Breast epithelium (tissue), 3 donors: ENCODE data around the gene MYBPC1.

Source experiments
- CTCF ChIP-seq, 3 donors: fragments of 450-650 bp; IDR thresholded peaks; one replicate each; pipeline ENCODE4 v1.5.1; 2016 to 2017; ENCODE audit warnings: antibody characterized with exemption in 3 of 3, mild to moderate bottlenecking in 3 of 3, moderate library complexity in 3 of 3
- POLR2A ChIP-seq: fragments of 450-650 bp; IDR thresholded peaks from one replicate; pipeline ENCODE4 v1.6.1; 2016; ENCODE audit warnings: antibody characterized with exemption, mild to moderate bottlenecking, moderate library complexity
- POLR2AphosphoS5 ChIP-seq, 3 donors: sonication (generic); formaldehyde crosslinking; IDR thresholded peaks; one replicate each; pipeline ENCODE4 v1.6.1; 2017; ENCODE audit warnings: antibody characterized with exemption in 3 of 3

DNA sequence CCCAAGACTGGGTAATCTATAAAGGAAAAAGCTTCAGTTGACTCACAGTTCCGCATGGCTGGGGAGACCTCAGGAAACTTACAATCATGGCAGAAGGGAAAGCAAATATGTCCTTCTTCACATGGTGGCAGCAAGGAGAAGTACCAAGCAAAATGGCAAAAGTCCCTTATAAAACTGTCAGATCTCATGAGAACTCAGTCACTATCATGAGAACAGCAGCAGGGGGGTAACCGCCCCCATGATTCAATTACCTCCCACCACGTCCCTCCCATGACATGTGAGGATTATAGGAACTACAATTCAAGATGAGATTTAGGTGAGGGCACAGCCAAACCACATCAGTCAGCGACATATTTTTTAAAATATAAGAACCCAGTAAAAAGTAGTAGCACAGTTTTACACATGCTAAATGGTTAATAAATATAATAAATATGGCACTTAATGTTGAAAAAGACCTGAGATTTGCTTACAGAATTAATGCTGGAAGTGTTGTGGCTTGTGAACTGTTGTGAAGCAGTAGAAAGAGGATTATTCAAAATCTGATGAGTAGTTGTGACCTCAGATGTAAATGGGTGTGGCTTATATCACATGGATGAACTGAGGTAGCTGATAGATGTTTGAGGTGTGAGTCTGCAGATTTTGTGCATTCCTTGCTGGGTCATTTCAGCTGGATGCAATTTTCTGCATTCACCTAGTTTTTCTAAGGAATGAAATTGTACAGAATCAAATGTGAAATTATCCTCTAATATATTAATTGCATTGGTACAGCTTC, 55.8 kb downstream of the MYBPC1 start:
- TF ChIP-seq CTCF (IDR thresholded peaks at IDR 0.05) = no peak
- no peak for TF ChIP-seq POLR2A
- no peak for TF ChIP-seq POLR2AphosphoS5 (IDR thresholded peaks at IDR 0.05)
